H1 (cell line): ENCODE measurements around the gene GABRD. TPM values are rescaled to one million over a fixed set of nuclear protein-coding genes. Genes with fewer than 3 reads are reported as not detected.

Source experiments
- CTCF ChIA-PET: fragments of 300-600 bp; sonication (Branson Sonifier 250); formaldehyde crosslinking; loops from one replicate; lab custom pipeline; 2021; ENCODE audit not compliant: partially characterized antibody; lab: Charles Lee
- POLR2A ChIA-PET: fragments of 300-600 bp; sonication (Branson Sonifier 250); formaldehyde crosslinking; loops from one replicate; lab custom pipeline; 2021; ENCODE audit warnings: inconsistent platforms; ENCODE audit not compliant: partially characterized antibody; lab: Charles Lee
- DNase-seq, 2 experiments: peaks; one replicate each; pipeline versions ENCODE4 v3.0.0 to v3.0.0-alpha.2; 2010 to 2022; ENCODE audit warnings: low spot score in 2 of 2, low read depth in 1 of 2, mixed read lengths in 1 of 2
- FAIRE-seq: peaks from 2 replicates; lab custom pipeline; 2011; peaks lifted over from hg19 to GRCh38; lab: Jason Lieb, UNC
- H2AFZ ChIP-seq: 2 replicates; pipeline ENCODE4 v1.8.1; 2012; ENCODE audit warnings: low read length, inconsistent platforms
- H2AK5ac ChIP-seq: 2 replicates; pipeline ENCODE4 v1.6.1; 2013; ENCODE audit warnings: low read depth, low read length
- H2BK120ac ChIP-seq: replicated peaks from 2 replicates; pipeline ENCODE3; 2013; ENCODE audit warnings: low read depth, low read length, inconsistent platforms
- H2BK12ac ChIP-seq: 2 replicates; pipeline ENCODE4 v1.6.1; 2013; ENCODE audit warnings: low read depth, low read length
- H2BK15ac ChIP-seq: 2 replicates; pipeline ENCODE4 v1.6.1; 2013; ENCODE audit warnings: low read length
- H2BK20ac ChIP-seq: 2 replicates; pipeline ENCODE4 v1.6.1; 2013; ENCODE audit warnings: low read length
- H2BK5ac ChIP-seq: 2 replicates; pipeline ENCODE4 v1.6.1; 2013; ENCODE audit warnings: low read depth, low read length
- H3K14ac ChIP-seq: 2 replicates; pipeline ENCODE4 v1.6.1; 2013; ENCODE audit warnings: inconsistent platforms; ENCODE audit not compliant: insufficient read length
- H3K18ac ChIP-seq: 2 replicates; pipeline ENCODE4 v1.6.1; 2013; ENCODE audit warnings: low read length; ENCODE audit errors: extremely low read depth
- H3K23ac ChIP-seq: 2 replicates; pipeline ENCODE4 v1.6.1; 2013; ENCODE audit warnings: inconsistent platforms; ENCODE audit not compliant: insufficient read length
- H3K23me2 ChIP-seq: 2 replicates; pipeline ENCODE4 v1.6.1; 2013; ENCODE audit warnings: low read depth, low read length
- H3K27ac ChIP-seq: 2 replicates; pipeline ENCODE4 v1.6.1; 2011; ENCODE audit warnings: low read depth, low read length, inconsistent platforms
- H3K27me3 ChIP-seq, 4 experiments: replicated peaks in 1 of 4; 1 replicate in 1 of 4; 2 replicates in 3 of 4; pipeline versions ENCODE4 v1.6.1 to v1.8.1; 2011 to 2013; ENCODE audit warnings: low read length in 3 of 4, mild to moderate bottlenecking in 3 of 4, inconsistent platforms in 2 of 4, mixed read lengths in 2 of 4, moderate library complexity in 1 of 4; ENCODE audit not compliant: control insufficient read depth in 3 of 4, insufficient read depth in 3 of 4; ENCODE audit errors: extremely low read depth in 1 of 4
- H3K36me3 ChIP-seq, 4 experiments: 2 replicates each; pipeline versions ENCODE4 v1.6.1 to v1.8.1; 2011 to 2013; ENCODE audit warnings: mild to moderate bottlenecking in 4 of 4, low read length in 3 of 4, moderate library complexity in 2 of 4, control low read depth in 1 of 4, inconsistent platforms in 1 of 4; ENCODE audit not compliant: insufficient read depth in 4 of 4, control insufficient read depth in 2 of 4
- H3K4ac ChIP-seq: replicated peaks from 2 replicates; pipeline ENCODE3; 2013; ENCODE audit warnings: low read length, low read depth, mixed read lengths, inconsistent platforms; ENCODE audit not compliant: insufficient read length
- H3K4me1 ChIP-seq, 4 experiments: replicated peaks in 1 of 4; 1 replicate in 1 of 4; 2 replicates in 3 of 4; pipeline versions ENCODE4 v1.6.1 to v1.8.1; 2011 to 2013; ENCODE audit warnings: low read length in 3 of 4, inconsistent platforms in 2 of 4, mixed read lengths in 1 of 4; ENCODE audit not compliant: insufficient read depth in 4 of 4, control insufficient read depth in 3 of 4
- H3K4me2 ChIP-seq, 2 experiments: 2 replicates each; pipeline versions ENCODE4 v1.6.1 to v1.8.1; 2011 to 2013; ENCODE audit warnings: low read depth in 2 of 2, low read length in 2 of 2, control low read depth in 1 of 2, inconsistent platforms in 1 of 2, mild to moderate bottlenecking in 1 of 2; ENCODE audit not compliant: insufficient read depth in 1 of 2
- H3K4me3 ChIP-seq, 4 experiments: fragments of 200-600, 300-600 bp in 1 of 4; sonication (generic), shearing (Covaris generic), sonication (Bioruptor Twin) in 1 of 4; 2 replicates each; pipeline versions ENCODE4 v1.5.1 to v1.8.1; 2011 to 2016; ENCODE audit warnings: low read length in 4 of 4, low read depth in 3 of 4, control low read depth in 2 of 4, inconsistent platforms in 2 of 4, mild to moderate bottlenecking in 2 of 4, mixed read lengths in 1 of 4, moderate library complexity in 1 of 4; ENCODE audit not compliant: insufficient read depth in 2 of 4; ENCODE audit errors: extremely low read depth in 1 of 4
- H3K56ac ChIP-seq: replicated peaks from 2 replicates; pipeline ENCODE3; 2013; ENCODE audit warnings: low read depth, mild to moderate bottlenecking, mixed read lengths, low read length, inconsistent platforms; ENCODE audit not compliant: insufficient read length
- H3K79me1 ChIP-seq: 2 replicates; pipeline ENCODE4 v1.6.1; 2013; ENCODE audit warnings: low read depth, low read length, control low read depth
- H3K79me2 ChIP-seq, 2 experiments: 2 replicates each; pipeline versions ENCODE4 v1.6.1 to v1.8.1; 2012 to 2013; ENCODE audit warnings: low read length in 2 of 2, mild to moderate bottlenecking in 2 of 2, inconsistent platforms in 1 of 2; ENCODE audit not compliant: insufficient read depth in 2 of 2, control insufficient read depth in 1 of 2
- H3K9ac ChIP-seq, 4 experiments: replicated peaks in 1 of 4; 1 replicate in 1 of 4; 2 replicates in 3 of 4; pipeline versions ENCODE4 v1.6.1 to v1.8.1; 2011 to 2013; ENCODE audit warnings: low read depth in 3 of 4, low read length in 3 of 4, control low read depth in 2 of 4, mild to moderate bottlenecking in 2 of 4, moderate library complexity in 2 of 4, inconsistent platforms in 1 of 4; ENCODE audit errors: extremely low read depth in 1 of 4
- H3K9me3 ChIP-seq, 2 experiments: 2 replicates each; pipeline versions ENCODE4 v1.6.1 to v1.8.1; 2012 to 2013; ENCODE audit warnings: mild to moderate bottlenecking in 2 of 2, moderate library complexity in 2 of 2, control low read depth in 1 of 2, inconsistent platforms in 1 of 2, low read depth in 1 of 2, low read length in 1 of 2, mixed read lengths in 1 of 2; ENCODE audit not compliant: insufficient read depth in 2 of 2
- H4K20me1 ChIP-seq, 2 experiments: replicated peaks in 1 of 2; 2 replicates each; pipeline versions ENCODE3 to v1.8.1; 2011 to 2013; ENCODE audit warnings: inconsistent platforms in 2 of 2, low read length in 2 of 2, mild to moderate bottlenecking in 1 of 2; ENCODE audit not compliant: insufficient read depth in 2 of 2, control insufficient read depth in 1 of 2
- H4K5ac ChIP-seq: 2 replicates; pipeline ENCODE4 v1.6.1; 2013; ENCODE audit warnings: low read length, low read depth, mixed read lengths, inconsistent platforms; ENCODE audit not compliant: insufficient read length
- H4K8ac ChIP-seq: 2 replicates; pipeline ENCODE4 v1.8.0; 2013; ENCODE audit warnings: mild to moderate bottlenecking, moderate library complexity, low read length, inconsistent platforms; ENCODE audit not compliant: insufficient read depth; ENCODE audit errors: extremely low read depth
- H4K91ac ChIP-seq: replicated peaks from 2 replicates; pipeline ENCODE3; 2013; ENCODE audit warnings: low read length, mixed read lengths, inconsistent platforms; ENCODE audit not compliant: insufficient read length
- BACH1 ChIP-seq: IDR thresholded peaks from 2 replicates; pipeline ENCODE4 v1.6.1; 2012; ENCODE audit warnings: low read length, improper control_type of control experiment
- EGR1 ChIP-seq: IDR thresholded peaks from 2 replicates; pipeline ENCODE4 v1.6.1; 2011; ENCODE audit warnings: low read depth, low read length, borderline replicate concordance
- GABPA ChIP-seq: IDR thresholded peaks from 2 replicates; pipeline ENCODE4 v1.6.1; 2011; ENCODE audit warnings: mild to moderate bottlenecking, low read length, moderate library complexity, borderline replicate concordance; ENCODE audit not compliant: insufficient read depth
- TEAD4 ChIP-seq: IDR thresholded peaks from 2 replicates; pipeline ENCODE4 v1.6.1; 2012; ENCODE audit warnings: low read depth, low read length, inconsistent platforms, mixed read lengths
- WGBS, 2 experiments: shearing (Covaris generic) in 1 of 2; methylation state at CpG; one replicate each; pipeline versions ENCODE4 v1.1.6 to v1.1.7; 2013 to 2015; ENCODE audit warnings: low lambda C conversion rate in 2 of 2, mixed read lengths in 2 of 2, inconsistent platforms in 1 of 2, low coverage in 1 of 2, missing lambda C conversion rate in 1 of 2; ENCODE audit not compliant: insufficient replicate concordance in 2 of 2, insufficient coverage in 1 of 2, insufficient read length in 1 of 2; ENCODE audit errors: extremely low coverage in 1 of 2, missing lambda C conversion rate in 1 of 2; 5-methylcytosine and 5-hydroxymethylcytosine counted together
- polyA plus RNA-seq, 7 experiments: library from polyadenylated mRNA; depleted of rRNA in 3 of 7; stranded (reverse) in 5 of 7; unstranded in 2 of 7; fragments of >200 nt in 5 of 7; fragments of 200-250 nt in 2 of 7; gene quantifications; 1 replicate in 5 of 7; 2 replicates in 1 of 7; 4 replicates in 1 of 7; pipeline versions ENCODE4 v1.2.1 to v1.2.3, GENCODE V29; 2011 to 2013; ENCODE audit warnings: missing spikeins in 2 of 7, mixed read lengths in 2 of 7
- total RNA-seq: library from RNA; stranded (reverse); fragmentation: NEBNext Ultra II Directional; extraction: Animal tissue kit (Norgen Biotek cat#: 25700); gene quantifications from 2 replicates; pipeline ENCODE4 v1.2.1, GENCODE V29; 2021

Gene GABRD
- total and polyA plus RNA-seq, 2 of the 8 experiments (the other 6 are each of a cell fraction or from before 2014, with no cell fraction given) = 1.8 to 3.0 TPM

- Histone ChIP-seq H4K20me1 (peaks cover 0 to 7% of the 10 kb centered on the region in 2 experiments), H3K4me1 (no peaks in the 10 kb centered on the region), H3K23ac (no peak overlapping the region), H3K56ac (no peak overlapping the region), H3K27ac (no peak overlapping the region), H3K4me2 (no peak overlapping the region), H4K5ac (no peak overlapping the region), H3K4ac (no peak overlapping the region), H2BK20ac (no peak overlapping the region), H2BK15ac (no peak overlapping the region), H3K23me2 (no peaks in the 10 kb centered on the region; the same call in 1 of the 2 replicates), H3K79me2 (no peaks in the 10 kb centered on the region), H2BK12ac (no peak overlapping the region), H4K8ac (no peak overlapping the region), H3K9ac (no peak overlapping the region), H3K27me3 (no peaks in the 10 kb centered on the region), H2BK120ac (no peak overlapping the region), H3K4me3 (no peak overlapping the region), H3K9me3 (peaks cover 9 to 17% of the 10 kb centered on the region in 2 experiments; a peak in 2 of 4 replicates), H3K79me1 (peaks cover 5% of the 10 kb centered on the region), H2BK5ac (no peak overlapping the region), H3K18ac (no peak overlapping the region), H3K14ac (no peak overlapping the region), H2AFZ (no peak overlapping the region), H4K91ac (no peak overlapping the region), H3K36me3 (no peaks in the 10 kb centered on the region; a peak in 1 of 8 replicates), H2AK5ac (no peak overlapping the region)
- WGBS, 2 experiments = 94% methylated on average over 22 of the region's 22 CpGs; no CpG with 5 or more reads in 1 of the 2 experiments
- FAIRE-seq = no peak
- no peak for DNase-seq
- CTCF ChIA-PET = interaction anchor here (1.6 to 2.9 kb wide), 2 partner anchors 14 to 31 kb away, joined by 3 to 12 read pairs; no protein-coding TSS in a partner anchor
- POLR2A ChIA-PET = interaction anchor here (0.6 kb wide), 1 partner anchor 34 kb away, joined by 3 read pairs; no protein-coding TSS in a partner anchor
- TF ChIP-seq BACH1 (no peak), GABPA (no peak), TEAD4 (peak; percentile 72), EGR1 (peak; percentile 59; the same call in 1 of the 2 replicates)
These were observed 44.3 kb upstream of the GABRD start for GRCh38 chr1:1974834-1975233.
